Measurements from ENCODE around the gene STIMATE.

STIMATE gene

GRCh38 chr3:52838561-52839267 is 58.6 kb downstream of the STIMATE start:
- DNase-seq: no peak

DNA sequence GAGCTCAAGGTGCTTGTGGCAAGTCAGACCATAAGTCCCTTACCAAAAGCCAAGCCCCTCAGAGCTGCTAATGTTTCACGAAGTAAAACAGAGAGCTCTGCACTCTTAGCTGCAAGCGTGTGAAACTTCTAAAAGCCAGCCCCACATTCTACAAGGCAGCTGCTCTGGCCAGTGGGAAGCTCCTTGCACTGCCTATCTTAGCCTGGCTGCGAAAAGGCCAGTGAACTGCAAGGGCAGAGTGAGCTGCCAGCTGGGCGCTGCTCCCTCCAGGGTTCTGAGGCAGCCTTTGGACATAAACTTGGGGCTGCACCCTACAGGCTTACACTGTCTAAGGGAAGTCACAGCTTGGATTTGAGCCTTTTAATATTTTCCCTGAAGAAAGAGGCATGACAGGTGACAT is 60.4 kb downstream of the STIMATE start:
- DNase-seq: no peak

- no peak for DNase-seq
These were observed 60.9 kb downstream of the STIMATE start for GRCh38 chr3:52836471-52836845.

DNA sequence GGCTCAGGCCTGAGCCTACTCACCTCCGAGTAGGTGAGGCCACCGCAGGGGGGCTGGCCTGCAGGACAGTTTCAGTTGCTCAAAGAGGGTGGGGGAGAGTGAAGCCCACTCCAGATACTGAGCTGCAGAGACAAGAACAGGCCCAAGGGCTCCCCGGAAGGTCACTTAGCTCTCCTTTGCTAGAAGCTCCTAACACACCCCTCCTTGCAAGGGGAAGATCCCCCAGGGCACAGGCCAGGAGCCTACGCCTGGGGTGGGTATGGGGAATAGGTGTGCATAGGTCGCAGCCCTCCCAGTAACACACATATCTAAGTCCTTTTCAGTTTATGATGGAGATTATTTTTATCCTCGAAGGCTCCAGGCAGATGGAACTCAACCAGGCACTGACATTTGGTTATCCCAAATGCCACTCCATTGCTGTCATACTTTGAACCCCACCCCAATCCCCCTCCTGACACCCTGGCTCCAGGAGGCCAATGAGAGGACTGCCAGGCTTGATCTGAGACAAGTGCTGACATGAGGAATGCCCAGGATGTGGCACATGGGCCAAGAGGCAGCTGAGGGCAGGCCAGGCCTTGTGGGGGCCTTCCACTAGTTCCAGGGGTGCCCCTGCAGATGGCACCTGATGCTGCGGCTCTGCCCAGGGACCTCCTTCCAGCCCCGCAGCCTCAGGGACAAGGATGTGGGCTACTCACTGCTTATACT is 61.4 kb downstream of the STIMATE start:
- DNase-seq: no peak

GRCh38 chr3:52834871-52835501 is 62.4 kb downstream of the STIMATE start, which contains the start of gene MUSTN1:
Gene MUSTN1, minus strand, starts transcription at chr3:52835019. Its CDS starts 71 bp downstream, at chr3:52834948.
- no peak for DNase-seq

DNA sequence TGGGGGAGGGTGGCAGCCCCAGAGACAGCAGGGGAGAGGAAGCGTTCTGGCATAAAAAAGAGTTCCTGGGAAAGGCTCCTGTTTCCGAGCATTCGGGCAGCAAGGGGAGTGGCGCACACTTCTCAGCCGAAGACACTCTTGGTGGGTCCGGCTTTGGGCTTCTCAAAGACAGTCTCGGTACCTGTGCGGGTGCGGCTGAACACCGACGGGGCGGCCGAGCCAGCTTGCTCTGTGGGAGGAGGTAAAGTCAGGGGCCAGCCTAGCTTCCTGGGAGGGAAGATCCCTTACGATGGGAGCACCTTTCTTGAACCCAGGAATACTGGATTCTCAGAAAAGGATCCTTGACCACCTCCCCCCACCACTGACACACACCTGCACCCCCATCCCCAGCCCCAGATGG is 64.1 kb downstream of the STIMATE start:
- DNase-seq: no peak

DNA sequence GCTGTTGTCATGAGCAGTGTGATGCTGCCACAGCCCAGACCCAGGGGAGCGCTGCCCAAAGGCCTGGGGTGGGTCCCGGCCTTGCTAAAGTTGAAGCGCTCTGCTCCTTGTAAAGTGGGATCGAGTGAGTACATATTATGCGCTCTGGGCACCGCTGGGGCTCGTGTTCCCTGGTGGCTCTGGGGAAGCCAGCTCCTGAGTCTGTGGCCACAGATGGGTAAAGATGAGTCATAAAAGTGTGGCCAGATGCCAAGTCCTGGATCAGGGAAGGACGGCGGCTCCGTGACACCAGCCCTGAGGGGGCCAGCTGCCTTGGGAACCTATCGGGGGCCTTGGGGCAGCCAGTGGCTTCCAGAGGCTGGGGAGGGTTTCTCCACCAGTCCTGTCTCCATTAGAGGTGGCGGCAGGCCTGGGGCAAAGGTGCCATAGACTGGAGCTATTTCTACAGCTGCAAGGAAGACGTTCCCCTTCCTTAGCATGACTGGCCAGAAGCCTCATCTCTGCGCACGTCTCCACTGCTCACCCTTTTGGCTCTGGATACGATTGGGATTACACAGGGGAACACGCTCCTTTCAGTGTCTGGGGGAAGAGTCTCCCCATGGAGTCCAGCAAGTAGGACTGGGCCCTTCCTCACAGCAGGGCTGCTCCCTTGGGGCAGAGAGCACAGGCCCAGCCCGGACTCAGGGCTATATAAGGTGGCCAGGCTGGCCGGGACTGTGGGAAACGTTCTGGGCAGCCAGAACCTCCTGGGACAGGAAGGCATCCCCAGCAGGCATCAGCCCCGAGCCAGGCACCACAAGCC is 65.6 kb downstream of the STIMATE start:
- no peak for DNase-seq

DNA sequence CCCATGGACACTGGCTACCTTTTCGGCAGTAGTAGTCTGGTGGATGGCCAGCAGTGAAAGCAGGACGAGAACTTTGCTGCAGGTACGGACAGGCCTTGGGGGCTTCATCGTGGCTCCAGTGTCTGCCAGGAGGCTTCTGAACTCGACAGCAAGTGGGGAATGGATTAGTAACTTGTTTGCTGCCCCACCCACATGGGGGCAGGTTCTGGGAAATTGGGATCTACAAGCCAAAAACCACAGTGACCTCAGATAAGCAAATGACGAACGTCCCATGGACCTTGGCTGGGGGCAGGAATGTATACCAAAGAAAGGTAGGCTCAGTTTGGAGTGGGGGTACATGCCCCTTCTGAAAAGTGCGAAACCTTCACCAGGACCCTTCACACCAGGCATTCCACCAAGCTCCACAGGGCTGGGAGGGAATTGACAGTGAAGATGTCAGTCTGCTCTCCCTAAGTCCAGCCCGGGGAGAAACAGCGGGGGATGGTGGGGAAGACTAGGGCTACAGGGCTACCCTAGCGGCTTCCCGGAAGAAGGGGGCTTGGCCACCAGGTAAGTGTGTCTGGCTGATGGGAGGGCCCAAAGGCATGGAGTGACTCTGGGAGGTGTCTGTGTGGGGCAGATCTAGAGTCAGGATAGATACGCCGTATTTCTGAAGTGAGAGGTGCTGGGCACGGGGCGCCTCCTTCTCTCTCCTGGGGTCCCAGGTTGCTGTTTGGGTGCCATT is 66.7 kb downstream of the STIMATE start, which contains the start of gene ITIH4:
Gene ITIH4 (minus strand): TSS at position 138 of the 724 bp plus-strand sequence. CDS start 30 bp downstream, at position 108.
- DNase-seq: no peak

DNA sequence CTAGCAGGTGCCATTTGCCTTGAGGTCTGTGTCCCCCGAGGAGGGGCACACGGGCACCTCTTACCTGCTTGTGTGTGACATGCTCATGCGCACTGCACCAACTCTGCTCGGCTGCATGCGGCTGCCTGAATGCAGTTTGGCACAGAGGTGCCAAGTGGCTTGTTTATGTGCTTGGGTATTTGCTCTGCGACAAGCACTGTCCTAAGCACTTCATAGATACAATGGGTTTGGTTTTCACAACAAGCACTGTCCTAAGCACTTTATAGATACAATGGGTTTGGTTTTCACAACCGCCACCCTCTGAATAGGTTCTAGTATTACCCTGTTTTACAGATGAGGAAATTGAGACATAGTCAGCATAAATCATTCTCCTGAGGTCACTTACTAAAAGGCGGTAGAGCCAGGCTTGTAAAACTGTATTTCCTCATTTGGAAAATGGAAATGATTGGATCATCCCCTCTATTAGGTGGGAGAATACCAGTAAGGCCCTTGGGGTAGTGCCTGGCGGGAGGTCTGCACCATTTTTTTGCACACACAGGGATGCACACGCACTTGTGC is 67.4 kb downstream of the STIMATE start:
- DNase-seq: no peak

DNA sequence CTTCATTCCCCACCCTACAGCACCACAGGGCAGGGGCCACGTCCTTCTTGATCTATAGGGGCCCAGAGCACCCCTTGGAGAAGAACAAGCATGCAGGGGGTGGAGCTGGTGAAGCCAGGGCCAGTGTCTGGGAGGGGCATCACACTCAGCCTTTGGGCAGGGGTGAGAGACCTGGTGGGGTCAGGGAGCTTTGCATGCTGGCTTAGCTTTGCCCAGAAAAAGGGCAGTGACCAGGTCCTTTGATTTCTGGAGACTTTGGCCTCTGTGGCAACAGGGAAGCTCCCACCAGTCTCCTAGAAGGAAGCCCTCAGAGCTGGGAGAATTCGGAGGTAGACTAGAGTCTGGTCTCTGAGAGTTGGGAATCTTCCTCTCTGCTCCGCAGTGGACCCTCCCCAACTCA is 67.9 kb downstream of the STIMATE start:
- DNase-seq: no peak

DNA sequence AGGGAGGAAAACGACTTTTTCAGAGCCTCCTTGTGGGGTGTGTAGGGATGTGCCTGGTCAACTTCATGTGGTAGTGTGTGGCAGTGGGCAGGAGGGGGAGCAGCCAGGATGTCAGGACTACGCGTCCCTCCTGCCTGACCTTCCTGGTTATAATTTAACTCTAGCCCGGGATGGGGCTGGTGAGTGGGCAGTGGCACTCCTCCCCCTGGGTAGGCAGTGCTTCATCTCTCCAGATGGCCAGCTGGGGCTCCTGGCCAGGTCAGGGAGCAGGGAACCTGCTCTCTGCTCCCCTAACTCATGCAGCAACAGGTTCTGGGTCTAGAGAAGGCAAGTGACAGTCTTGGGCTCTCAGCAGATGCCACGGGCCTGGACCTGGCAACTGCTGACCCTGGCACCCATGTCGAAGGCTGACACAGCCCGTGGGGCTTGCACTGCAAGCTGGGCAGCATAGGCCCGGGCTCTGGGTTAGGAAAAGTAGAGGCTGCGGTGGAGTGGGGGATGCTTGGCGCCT is 69.4 kb downstream of the STIMATE start:
- DNase-seq: no peak

DNA sequence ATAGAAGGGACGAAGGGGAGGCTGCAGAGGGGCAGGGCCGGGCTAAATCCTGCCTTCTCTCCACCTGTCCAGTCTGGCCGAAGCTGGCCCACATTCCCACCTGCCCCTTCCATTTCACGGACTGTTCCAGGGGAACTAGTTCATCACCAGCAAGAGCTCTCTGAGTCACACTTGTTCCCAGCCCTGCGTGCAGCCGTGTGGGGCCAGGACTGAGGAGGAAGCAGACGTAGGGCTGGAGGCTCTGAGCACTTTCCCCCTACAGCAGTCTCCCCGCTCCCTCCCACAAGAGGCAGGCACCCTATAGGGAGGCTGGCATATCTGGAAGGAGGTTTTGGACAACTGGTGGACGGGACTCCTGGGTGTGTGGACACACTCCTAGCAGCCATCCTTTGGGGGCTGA is 69.9 kb downstream of the STIMATE start:
- DNase-seq: no peak

- DNase-seq: no peak
These were observed 73.3 kb downstream of the STIMATE start for GRCh38 chr3:52824037-52824436.

GRCh38 chr3:52822363-52822762 is 75.0 kb downstream of the STIMATE start:
- no peak for DNase-seq

DNA sequence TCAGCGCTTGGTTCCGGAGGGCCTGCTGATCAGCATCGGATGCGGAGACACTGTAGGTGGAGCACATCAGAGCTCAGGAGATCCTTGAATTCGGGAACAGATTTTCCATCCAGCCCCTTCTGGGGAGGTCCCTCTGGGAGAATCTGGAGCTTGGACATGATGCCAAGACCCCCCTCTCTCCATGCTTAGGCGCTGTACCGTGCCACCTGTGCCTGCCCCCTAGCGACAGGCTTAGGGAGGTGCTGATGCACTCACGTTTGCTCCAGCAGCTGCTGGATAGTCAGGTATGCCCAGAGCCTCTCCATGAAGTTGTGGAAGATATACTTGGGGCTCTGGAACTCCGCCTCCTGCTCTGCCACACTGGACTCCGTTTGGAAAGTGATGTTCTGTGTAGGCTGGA is 76.6 kb downstream of the STIMATE start:
- DNase-seq: peak; percentile 8

DNA sequence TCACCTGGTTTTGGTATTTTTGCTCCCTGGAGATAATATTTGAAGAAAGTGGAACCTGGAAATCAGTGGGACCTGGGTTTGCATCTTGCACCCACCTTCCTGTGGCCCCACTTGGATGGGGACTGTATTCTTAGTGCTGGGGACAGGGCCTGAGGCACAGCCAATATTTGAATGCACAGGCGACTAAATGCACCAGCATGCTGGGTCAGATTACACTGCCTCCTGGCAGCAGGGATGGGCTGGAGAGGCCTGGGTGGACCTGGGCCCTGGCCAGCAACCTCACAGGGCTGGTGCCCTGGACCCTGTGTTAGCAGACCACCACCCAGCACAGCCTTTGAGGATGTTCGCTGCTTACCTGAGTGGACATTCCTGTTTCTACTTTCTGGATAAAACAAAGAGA is 77.4 kb downstream of the STIMATE start:
- no peak for DNase-seq

DNA sequence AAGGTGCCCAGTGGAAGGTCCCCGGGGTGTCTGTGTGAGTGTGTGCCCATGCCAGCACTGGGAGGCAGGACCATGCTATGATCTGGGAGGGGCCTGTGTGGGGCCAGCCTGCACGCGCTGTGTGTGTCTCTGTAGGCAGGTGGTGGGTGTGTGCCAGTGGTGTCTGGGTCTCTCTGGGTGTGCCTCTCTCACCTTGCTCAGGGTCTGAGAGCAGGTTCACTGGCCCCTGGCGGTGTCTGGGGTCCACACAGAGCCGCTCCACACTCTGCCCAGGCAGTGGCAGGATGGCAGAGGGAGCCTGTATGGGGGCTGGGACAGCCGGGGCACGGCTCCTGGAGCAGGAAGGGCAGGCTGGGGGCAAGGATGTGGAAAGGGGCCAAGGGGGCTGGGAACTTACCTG is 79.5 kb downstream of the STIMATE start:
- DNase-seq: no peak

- no peak for DNase-seq
These were observed 80.1 kb downstream of the STIMATE start for GRCh38 chr3:52817221-52817620.

DNA sequence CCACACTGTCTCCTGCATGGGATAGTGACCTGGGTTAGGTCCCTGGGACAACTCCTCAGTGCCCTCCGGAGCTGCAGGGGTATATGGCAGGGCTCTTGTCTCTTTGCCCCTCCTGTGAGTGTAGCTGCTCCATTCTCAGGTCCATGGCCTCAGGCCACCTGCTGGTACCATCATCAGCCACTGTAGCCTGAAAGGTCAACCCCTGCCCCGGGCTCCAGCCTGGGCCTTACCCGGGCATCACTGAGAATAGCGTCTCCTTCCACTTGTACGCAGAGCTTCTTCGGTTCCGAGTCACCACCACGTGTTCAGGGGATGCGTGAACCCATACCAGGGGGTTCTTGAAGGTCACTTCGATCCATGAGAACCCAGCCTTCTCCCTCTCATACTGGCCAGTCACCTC is 80.7 kb downstream of the STIMATE start:
- no peak for DNase-seq

DNA sequence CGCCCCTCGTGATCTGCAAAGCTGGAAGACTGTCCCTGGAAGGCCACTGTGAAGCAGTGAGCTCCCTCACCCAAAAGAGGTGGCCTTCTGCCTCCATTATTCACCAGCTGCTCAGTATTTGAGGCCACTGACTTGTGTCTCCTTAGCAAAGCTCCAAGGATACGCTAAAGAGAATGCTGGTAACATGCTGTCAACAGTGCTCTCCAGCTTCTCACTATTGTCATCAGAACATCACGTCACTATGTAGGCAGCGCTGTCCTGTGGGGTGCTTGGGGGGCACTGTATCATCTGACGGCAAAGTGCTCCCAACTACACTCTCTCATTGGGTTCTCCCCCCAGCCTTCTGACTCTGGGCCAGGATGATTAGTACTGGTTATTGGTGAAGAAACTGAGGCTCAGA is 81.1 kb downstream of the STIMATE start:
- DNase-seq: no peak

- DNase-seq: no peak
These were observed 83.5 kb downstream of the STIMATE start for GRCh38 chr3:52813810-52814209.

GRCh38 chr3:52811452-52812011 is 85.8 kb downstream of the STIMATE start:
- DNase-seq: no peak
